Pancreas (tissue), 10 donors: ENCODE data around the gene TFAP2E. TPM values are rescaled to one million over a fixed set of nuclear protein-coding genes. Genes with fewer than 3 reads are reported as not detected.

ENCODE experiments used
- ATAC-seq, 4 donors: fragments of 200-7000 bp; cut with Tn5 transposase; one replicate each; pipeline versions ENCODE4 v1.8.0 to v1.9.1; 2020; ENCODE audit warnings: mild to moderate bottlenecking in 4 of 4, moderate library complexity in 4 of 4
- DNase-seq, 6 donors: peaks; one replicate each; pipeline ENCODE4 v3.0.0-alpha.2; 2020
- FAIRE-seq: peaks from 2 replicates; lab custom pipeline; 2012; peaks lifted over from hg19 to GRCh38; lab: Jason Lieb, UNC
- H3K27ac ChIP-seq, 4 donors: fragments of 200-600 bp; sonication (generic); 1 replicate in 3 of 4; 2 replicates in 1 of 4; pipeline versions ENCODE4 v1.5.0 to v1.8.0; 2020
- H3K27me3 ChIP-seq, 4 donors: fragments of 200-600 bp; one replicate each; pipeline ENCODE4 v1.8.0; 2021
- H3K36me3 ChIP-seq, 3 donors: fragments of 200-600 bp; sonication (generic) in 1 of 3; one replicate each; pipeline versions ENCODE4 v1.5.0 to v1.8.0; 2020 to 2021
- H3K4me1 ChIP-seq, 3 donors: fragments of 200-600 bp; one replicate each; pipeline ENCODE4 v1.8.0; 2021
- H3K4me3 ChIP-seq, 4 donors: fragments of 200-600 bp; sonication (generic) in 2 of 4; one replicate each; pipeline versions ENCODE4 v1.5.0 to v1.8.0; 2020 to 2021
- H3K9me3 ChIP-seq, 4 donors: fragments of 200-600 bp; one replicate each; pipeline ENCODE4 v1.8.0; 2021
- WGBS, 2 donors: extraction: QIAGEN DNeasy Blood & Tissue Kit; methylation state at CpG; one replicate each; pipeline ENCODE4 v1.1.7; 2013; 5-methylcytosine and 5-hydroxymethylcytosine counted together
- intact Hi-C, 3 donors: fragments of 100-400 bp; cut with DNase I; formaldehyde crosslinking; loops; one replicate each; pipeline versions ENCODE4 v1.11.1 to v1.14.2; 2022
- polyA plus RNA-seq, 2 donors: library from polyadenylated mRNA; stranded (reverse); fragments of 200-250 nt; gene quantifications; one replicate each; pipeline ENCODE4 v1.2.3, GENCODE V29; 2013
- total RNA-seq, 6 donors: library from RNA; stranded (reverse); fragmentation: NEBNext Ultra II Directional in 4 of 6; extraction: Animal tissue kit (Norgen Biotek cat#: 25700) in 4 of 6; gene quantifications; one replicate each; pipeline versions ENCODE4 v1.2.1 to v1.2.4, GENCODE V29; 2021 to 2023
- TF ChIP-seq, protein P1 (sequence below), 4 donors: fragments of 200-600 bp; sonication (generic) in 3 of 4; IDR thresholded peaks; one replicate each; pipeline versions ENCODE4 v1.5.0 to v1.8.0; 2021; ENCODE audit warnings: antibody characterized with exemption in 4 of 4
- donor health status: healthy with polysubstance abuse.
- donor health status: DM: no; HTN: no; CAD: no; lungs with moderate emphysema.
- donor health status: DM: no; HTN: no; CAD: no.
- donor health status: control.
- donor health status: control.
- donor health status: Bipolar disorder and iron deficiency.
- donor health status: DM: yes; HTN: yes; CAD: no.
- donor health status: DM: no; HTN: no; CAD: no.
- donor health status: DM: no; HTN: no; CAD: no.
- donor health status: DM: yes; HTN: yes; CAD: no.

Gene TFAP2E
- total and polyA plus RNA-seq, 8 donors = 0.08 to 2.0 (median 0.25) TPM

GRCh38 chr1:35587736-35588135 is 14.6 kb downstream of the TFAP2E start:
- ATAC-seq (no peak), FAIRE-seq (no peak), DNase-seq (no peak)
- WGBS, 2 donors = 85 to 87% methylated on average over 6 of the region's 6 CpGs
- Histone ChIP-seq H3K27ac (no peak overlapping the region), H3K36me3 (no peaks in the 10 kb centered on the region), H3K4me1 (no peaks in the 10 kb centered on the region), H3K27me3 (no peaks in the 10 kb centered on the region), H3K4me3 (no peak overlapping the region), H3K9me3 (no peaks in the 10 kb centered on the region)
- TF ChIP-seq, protein P1, sequence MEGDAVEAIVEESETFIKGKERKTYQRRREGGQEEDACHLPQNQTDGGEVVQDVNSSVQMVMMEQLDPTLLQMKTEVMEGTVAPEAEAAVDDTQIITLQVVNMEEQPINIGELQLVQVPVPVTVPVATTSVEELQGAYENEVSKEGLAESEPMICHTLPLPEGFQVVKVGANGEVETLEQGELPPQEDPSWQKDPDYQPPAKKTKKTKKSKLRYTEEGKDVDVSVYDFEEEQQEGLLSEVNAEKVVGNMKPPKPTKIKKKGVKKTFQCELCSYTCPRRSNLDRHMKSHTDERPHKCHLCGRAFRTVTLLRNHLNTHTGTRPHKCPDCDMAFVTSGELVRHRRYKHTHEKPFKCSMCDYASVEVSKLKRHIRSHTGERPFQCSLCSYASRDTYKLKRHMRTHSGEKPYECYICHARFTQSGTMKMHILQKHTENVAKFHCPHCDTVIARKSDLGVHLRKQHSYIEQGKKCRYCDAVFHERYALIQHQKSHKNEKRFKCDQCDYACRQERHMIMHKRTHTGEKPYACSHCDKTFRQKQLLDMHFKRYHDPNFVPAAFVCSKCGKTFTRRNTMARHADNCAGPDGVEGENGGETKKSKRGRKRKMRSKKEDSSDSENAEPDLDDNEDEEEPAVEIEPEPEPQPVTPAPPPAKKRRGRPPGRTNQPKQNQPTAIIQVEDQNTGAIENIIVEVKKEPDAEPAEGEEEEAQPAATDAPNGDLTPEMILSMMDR (IDR thresholded peaks at IDR 0.05) = no peak
- intact Hi-C loops = no loop called here

DNA sequence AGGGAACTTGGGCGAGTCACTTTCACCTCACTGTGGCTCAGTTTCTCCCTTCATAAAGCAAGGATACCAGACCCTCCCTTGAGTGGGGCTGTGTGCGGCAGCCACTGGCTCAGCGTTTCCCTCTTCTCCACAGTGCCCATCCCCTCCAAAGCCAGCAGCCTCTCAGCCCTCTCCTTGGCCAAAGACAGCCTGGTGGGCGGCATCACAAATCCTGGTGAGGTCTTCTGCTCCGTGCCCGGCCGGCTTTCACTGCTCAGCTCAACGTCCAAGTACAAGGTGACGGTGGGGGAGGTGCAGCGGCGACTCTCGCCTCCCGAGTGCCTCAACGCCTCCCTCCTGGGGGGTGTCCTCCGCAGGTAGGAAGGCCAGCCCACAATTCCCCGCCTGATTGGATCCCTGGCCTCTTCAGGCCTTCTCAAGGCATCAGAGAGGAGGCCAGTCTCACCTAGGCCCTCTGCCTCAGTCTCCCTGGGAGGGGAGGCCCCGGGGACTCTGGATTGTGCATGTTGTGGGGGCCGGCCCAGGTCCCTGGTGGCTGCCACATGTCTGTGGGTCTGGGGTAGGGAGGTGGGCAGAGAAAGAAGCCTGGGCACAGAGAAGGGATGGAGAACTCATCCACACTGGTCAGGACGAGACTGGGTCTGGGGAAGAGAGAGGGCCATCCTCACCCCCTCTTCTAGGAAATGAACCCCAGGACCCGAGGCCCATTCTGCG is 15.2 kb downstream of the TFAP2E start:
- no peak overlapping the region for H3K4me3 ChIP-seq
- H3K36me3 ChIP-seq = no peaks in the 10 kb centered on the region
- FAIRE-seq (no peak), DNase-seq (no peak), ATAC-seq (no peak)
- TF ChIP-seq, protein P1 (IDR thresholded peaks at IDR 0.05) = no peak
- H3K9me3 ChIP-seq = no peaks in the 10 kb centered on the region
- 77 to 80% methylated on average over 21 of the region's 21 CpGs for WGBS, 2 donors
- H3K27me3 ChIP-seq = no peaks in the 10 kb centered on the region
- H3K27ac ChIP-seq = no peak overlapping the region
- intact Hi-C loops = no loop called here
- no peaks in the 10 kb centered on the region for H3K4me1 ChIP-seq

- no peaks in the 10 kb centered on the region for H3K9me3 ChIP-seq
- FAIRE-seq (no peak), DNase-seq (no peak), ATAC-seq (no peak)
- intact Hi-C loops = no loop called here
- 94 to 96% methylated on average over 15 of the region's 15 CpGs for WGBS, 2 donors
- no peak overlapping the region for H3K4me3 ChIP-seq
- no peaks in the 10 kb centered on the region for H3K36me3 ChIP-seq
- TF ChIP-seq, protein P1 (IDR thresholded peaks at IDR 0.05) = no peak
- no peak overlapping the region for H3K27ac ChIP-seq
- H3K27me3 ChIP-seq = no peaks in the 10 kb centered on the region
- no peaks in the 10 kb centered on the region for H3K4me1 ChIP-seq
Observed at GRCh38 chr1:35589516-35590427, 16.7 kb downstream of the TFAP2E start.

- H3K9me3 ChIP-seq = no peaks in the 10 kb centered on the region
- H3K36me3 ChIP-seq = no peaks in the 10 kb centered on the region
- WGBS, 2 donors = 90% methylated on average over 25 of the region's 25 CpGs
- intact Hi-C loops = no loop called here
- TF ChIP-seq, protein P1 (IDR thresholded peaks at IDR 0.05) = no peak
- no peak overlapping the region for H3K27ac ChIP-seq
- no peak overlapping the region for H3K4me3 ChIP-seq
- FAIRE-seq = no peak
- ATAC-seq = no peak
- H3K4me1 ChIP-seq = no peaks in the 10 kb centered on the region
- no peaks in the 10 kb centered on the region for H3K27me3 ChIP-seq
- DNase-seq = no peak
Observed at GRCh38 chr1:35590476-35591040, 17.4 kb downstream of the TFAP2E start.
